ENCODE measurements around the gene ITSN1.
"Not testable (repeated sequence)": the region's sequence is repeated elsewhere in the genome, so short reads cannot be mapped to it uniquely, and the experiment has no call there.

The ITSN1 gene

DNA sequence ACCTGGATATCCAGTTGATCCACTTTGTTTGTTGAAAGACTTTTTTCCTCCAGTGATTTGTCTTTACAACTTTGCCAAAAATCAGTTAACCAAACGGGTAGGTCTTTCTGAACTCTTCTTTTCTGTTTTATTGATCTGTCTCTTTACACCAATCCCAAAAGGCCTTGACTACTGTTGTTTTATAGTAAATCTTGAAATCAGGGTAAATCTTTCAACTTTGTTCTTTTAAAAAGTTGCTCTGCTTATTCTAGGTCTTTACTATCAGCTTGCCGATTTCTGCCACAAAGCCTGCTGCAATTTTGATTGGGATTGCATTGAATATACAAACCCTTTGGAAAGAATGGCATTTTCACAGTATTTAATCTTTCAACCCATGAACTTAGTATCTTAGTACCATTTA, 66.6 kb downstream of the ITSN1 start:
- H3K9me2 ChIP-seq (replicated peaks; ENCODE audit: control insufficient read depth, low read length), result no peaks in the 10 kb centered on the region
- no peaks in the 10 kb centered on the region for H3K27me3 ChIP-seq (ENCODE audit: control insufficient read depth, low read length)
- no peak overlapping the region for H3K4me2 ChIP-seq (ENCODE audit: low read length)
- H4K20me1 ChIP-seq (ENCODE audit: control insufficient read depth, insufficient read depth, low read depth, low read length), result no peaks in the 10 kb centered on the region
- no peak overlapping the region for H3K4me3 ChIP-seq (ENCODE audit: low read length)
- H3F3A ChIP-seq (ENCODE audit: control insufficient read depth, insufficient read depth), result no peaks in the 10 kb centered on the region
- no peaks in the 10 kb centered on the region for H3K9me3 ChIP-seq (ENCODE audit: control insufficient read depth, insufficient read depth, low read length)
- H3K79me2 ChIP-seq (ENCODE audit: control insufficient read depth, low read length), result peaks cover 5% of the 10 kb centered on the region; the same call in 1 of the 2 replicates
- TF ChIP-seq EZH2phosphoT487 (IDR thresholded peaks at IDR 0.05; ENCODE audit: borderline replicate concordance, low read length), result no peak
- H3K27ac ChIP-seq (ENCODE audit: low read depth, low read length), result no peak overlapping the region
- H3K4me1 ChIP-seq (ENCODE audit: control insufficient read depth, low read length), result peaks cover 6% of the 10 kb centered on the region; the same call in 1 of the 2 replicates
- no peaks in the 10 kb centered on the region for H3K36me3 ChIP-seq (ENCODE audit: control insufficient read depth, low read length)

DNA sequence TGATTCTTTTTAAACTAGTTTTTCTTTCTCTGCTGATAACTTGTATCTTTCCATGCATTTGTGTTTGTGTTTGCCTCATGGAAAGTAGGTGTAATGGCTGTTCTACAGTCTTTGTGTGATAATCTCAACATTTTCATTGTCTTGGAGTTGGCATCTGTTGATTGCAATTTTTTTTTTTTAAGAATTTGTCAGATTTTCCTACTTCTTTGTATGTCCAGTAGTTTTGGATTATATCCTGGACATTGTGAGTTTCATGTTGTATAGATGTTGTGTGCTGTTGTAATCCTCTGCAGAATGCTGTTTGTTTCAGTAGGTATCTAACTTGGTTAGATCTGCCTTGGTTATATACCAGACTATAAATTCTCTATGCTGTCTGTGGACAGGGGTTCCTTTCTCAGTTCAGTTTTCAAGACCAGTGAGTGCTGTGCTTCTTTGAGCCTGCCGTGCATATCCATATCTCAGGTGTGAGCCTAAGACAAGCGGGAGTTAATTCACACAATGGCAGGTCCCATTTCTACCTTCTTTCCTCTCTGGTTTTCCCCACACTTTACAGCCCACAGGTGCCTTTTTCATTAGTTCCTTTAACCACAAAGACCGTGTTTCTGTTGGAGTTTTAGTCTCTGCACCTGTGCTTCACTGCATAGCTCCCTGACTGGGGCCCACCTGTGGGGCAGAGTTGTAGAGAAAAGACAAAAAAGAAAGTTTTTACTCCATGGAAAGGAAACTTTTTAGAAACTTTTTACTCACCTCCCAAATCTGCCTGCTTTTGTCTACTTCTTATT, 69.9 kb downstream of the ITSN1 start:
- H3K4me1 ChIP-seq (ENCODE audit: control insufficient read depth, low read length), result peaks cover 6% of the 10 kb centered on the region; the same call in 1 of the 2 replicates
- H3F3A ChIP-seq (ENCODE audit: control insufficient read depth, insufficient read depth), result no peaks in the 10 kb centered on the region
- H4K20me1 ChIP-seq (ENCODE audit: control insufficient read depth, insufficient read depth, low read depth, low read length), result no peaks in the 10 kb centered on the region
- H3K9me2 ChIP-seq (replicated peaks; ENCODE audit: control insufficient read depth, low read length), result no peaks in the 10 kb centered on the region
- H3K27ac ChIP-seq (ENCODE audit: low read depth, low read length), result no peak overlapping the region
- H3K79me2 ChIP-seq (ENCODE audit: control insufficient read depth, low read length), result no peaks in the 10 kb centered on the region
- H3K9me3 ChIP-seq (ENCODE audit: control insufficient read depth, insufficient read depth, low read length), result no peaks in the 10 kb centered on the region
- no peak overlapping the region for H3K4me3 ChIP-seq (ENCODE audit: low read length)
- no peaks in the 10 kb centered on the region for H3K27me3 ChIP-seq (ENCODE audit: control insufficient read depth, low read length)
- no peak overlapping the region for H3K4me2 ChIP-seq (ENCODE audit: low read length)
- TF ChIP-seq EZH2phosphoT487 (IDR thresholded peaks at IDR 0.05; ENCODE audit: borderline replicate concordance, low read length), result no peak
- TF ChIP-seq, protein P1, sequence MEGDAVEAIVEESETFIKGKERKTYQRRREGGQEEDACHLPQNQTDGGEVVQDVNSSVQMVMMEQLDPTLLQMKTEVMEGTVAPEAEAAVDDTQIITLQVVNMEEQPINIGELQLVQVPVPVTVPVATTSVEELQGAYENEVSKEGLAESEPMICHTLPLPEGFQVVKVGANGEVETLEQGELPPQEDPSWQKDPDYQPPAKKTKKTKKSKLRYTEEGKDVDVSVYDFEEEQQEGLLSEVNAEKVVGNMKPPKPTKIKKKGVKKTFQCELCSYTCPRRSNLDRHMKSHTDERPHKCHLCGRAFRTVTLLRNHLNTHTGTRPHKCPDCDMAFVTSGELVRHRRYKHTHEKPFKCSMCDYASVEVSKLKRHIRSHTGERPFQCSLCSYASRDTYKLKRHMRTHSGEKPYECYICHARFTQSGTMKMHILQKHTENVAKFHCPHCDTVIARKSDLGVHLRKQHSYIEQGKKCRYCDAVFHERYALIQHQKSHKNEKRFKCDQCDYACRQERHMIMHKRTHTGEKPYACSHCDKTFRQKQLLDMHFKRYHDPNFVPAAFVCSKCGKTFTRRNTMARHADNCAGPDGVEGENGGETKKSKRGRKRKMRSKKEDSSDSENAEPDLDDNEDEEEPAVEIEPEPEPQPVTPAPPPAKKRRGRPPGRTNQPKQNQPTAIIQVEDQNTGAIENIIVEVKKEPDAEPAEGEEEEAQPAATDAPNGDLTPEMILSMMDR (IDR thresholded peaks at IDR 0.05; ENCODE audit: low read depth, low read length, poor library complexity, severe bottlenecking), result no peak
- no peaks in the 10 kb centered on the region for H3K36me3 ChIP-seq (ENCODE audit: control insufficient read depth, low read length)

DNA sequence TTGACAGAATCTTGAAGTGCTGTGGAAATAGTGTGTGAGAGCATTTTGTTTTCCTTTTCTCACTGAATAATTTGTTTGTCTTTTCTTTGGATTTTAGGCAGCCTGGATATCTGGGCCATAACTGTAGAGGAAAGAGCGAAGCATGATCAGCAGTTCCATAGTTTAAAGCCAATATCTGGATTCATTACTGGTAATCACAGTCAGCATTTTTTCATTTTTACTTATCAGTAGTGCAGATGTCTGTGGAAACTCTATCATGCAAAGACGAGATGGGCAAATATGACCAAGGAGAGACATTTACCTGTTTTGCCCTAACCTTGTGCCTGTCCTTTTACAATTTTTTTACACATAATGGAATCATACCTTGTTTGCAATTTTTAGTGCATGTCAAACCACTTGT, 78.8 kb downstream of the ITSN1 start:
- H3K79me2 ChIP-seq (ENCODE audit: control insufficient read depth, low read length), result no peaks in the 10 kb centered on the region
- no peaks in the 10 kb centered on the region for H3K4me1 ChIP-seq (ENCODE audit: control insufficient read depth, low read length)
- H4K20me1 ChIP-seq (ENCODE audit: control insufficient read depth, insufficient read depth, low read depth, low read length), result no peaks in the 10 kb centered on the region
- TF ChIP-seq, protein P1 (IDR thresholded peaks at IDR 0.05; ENCODE audit: low read depth, low read length, poor library complexity, severe bottlenecking), result no peak
- no peak for TF ChIP-seq EZH2phosphoT487 (IDR thresholded peaks at IDR 0.05; ENCODE audit: borderline replicate concordance, low read length)
- H3K9me2 ChIP-seq (replicated peaks; ENCODE audit: control insufficient read depth, low read length), result no peaks in the 10 kb centered on the region
- H3K27ac ChIP-seq (ENCODE audit: low read depth, low read length), result no peak overlapping the region
- H3K36me3 ChIP-seq (ENCODE audit: control insufficient read depth, low read length), result no peaks in the 10 kb centered on the region
- no peak overlapping the region for H3K4me3 ChIP-seq (ENCODE audit: low read length)
- no peaks in the 10 kb centered on the region for H3F3A ChIP-seq (ENCODE audit: control insufficient read depth, insufficient read depth)
- no peaks in the 10 kb centered on the region for H3K9me3 ChIP-seq (ENCODE audit: control insufficient read depth, insufficient read depth, low read length)
- no peak overlapping the region for H3K4me2 ChIP-seq (ENCODE audit: low read length)
- no peaks in the 10 kb centered on the region for H3K27me3 ChIP-seq (ENCODE audit: control insufficient read depth, low read length)

DNA sequence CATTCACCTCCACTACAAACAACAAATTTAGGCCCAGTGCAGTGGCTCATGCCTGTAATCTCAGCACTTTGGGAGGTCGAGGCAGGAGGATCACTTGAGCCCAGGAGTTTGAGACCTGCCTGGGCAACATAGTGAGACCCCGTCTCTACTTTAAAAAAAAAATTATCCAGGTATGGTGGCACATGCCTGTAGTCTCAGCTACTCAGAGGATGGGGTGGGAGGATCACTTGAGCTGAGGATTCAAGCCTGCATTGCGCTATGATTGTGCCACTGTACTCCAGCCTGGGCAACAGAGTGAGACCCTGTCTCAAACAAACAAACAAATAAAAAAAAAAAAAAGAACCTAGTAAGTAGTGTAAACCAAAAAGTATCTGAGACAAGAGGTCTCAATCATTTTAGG, 86.8 kb downstream of the ITSN1 start:
- H3K36me3 ChIP-seq (ENCODE audit: control insufficient read depth, low read length); H3K9me2 ChIP-seq (replicated peaks; ENCODE audit: control insufficient read depth, low read length); H4K20me1 ChIP-seq (ENCODE audit: control insufficient read depth, insufficient read depth, low read depth, low read length); H3K4me2 ChIP-seq (ENCODE audit: low read length); H3K4me3 ChIP-seq (ENCODE audit: low read length); H3K27me3 ChIP-seq (ENCODE audit: control insufficient read depth, low read length); H3K4me1 ChIP-seq (ENCODE audit: control insufficient read depth, low read length); H3K79me2 ChIP-seq (ENCODE audit: control insufficient read depth, low read length); H3K27ac ChIP-seq (ENCODE audit: low read depth, low read length); H3K9me3 ChIP-seq (ENCODE audit: control insufficient read depth, insufficient read depth, low read length); H3F3A ChIP-seq (ENCODE audit: control insufficient read depth, insufficient read depth): not testable (repeated sequence)

Data from DOHH2 (cell line).